ENCODE results near the gene SNX18. TPM values are rescaled to one million over a fixed set of nuclear protein-coding genes. Genes with fewer than 3 reads are reported as not detected.

The SNX18 gene
- total RNA-seq, 1 donor from 2014 or later, result 17.2 TPM

GRCh38 chr5:54586336-54586735 lies 68.8 kb downstream of the SNX18 start:
- DNase-seq (ENCODE audit: low spot score in 2 of 2, unreplicated experiment in 2 of 2), result no peak
- H3K27me3 Mint-ChIP-seq (ENCODE audit: low read depth), result no peaks in the 10 kb centered on the region
- H3K4me3 Mint-ChIP-seq, result no peak overlapping the region
- H3K27ac Mint-ChIP-seq, result no peak overlapping the region
- no peaks in the 10 kb centered on the region for H3K36me3 Mint-ChIP-seq
- H3K9me3 Mint-ChIP-seq, result peaks cover 5% of the 10 kb centered on the region
- H3K4me1 Mint-ChIP-seq, result peaks cover 3% of the 10 kb centered on the region
- no peak for TF ChIP-seq CTCF (IDR thresholded peaks at IDR 0.05; ENCODE audit: unreplicated experiment)

- no peaks in the 10 kb centered on the region for H3K36me3 Mint-ChIP-seq
- H3K4me1 Mint-ChIP-seq, result no peaks in the 10 kb centered on the region
- peaks cover 12% of the 10 kb centered on the region for H3K9me3 Mint-ChIP-seq
- no peak for TF ChIP-seq CTCF (IDR thresholded peaks at IDR 0.05; ENCODE audit: unreplicated experiment)
- no peak overlapping the region for H3K4me3 Mint-ChIP-seq
- H3K27me3 Mint-ChIP-seq (ENCODE audit: low read depth), result no peaks in the 10 kb centered on the region
- H3K27ac Mint-ChIP-seq, result no peak overlapping the region
- no peak for DNase-seq (ENCODE audit: low spot score in 2 of 2, unreplicated experiment in 2 of 2)
These were observed 72.2 kb downstream of the SNX18 start for GRCh38 chr5:54589786-54590185.

- no peak for DNase-seq (ENCODE audit: low spot score in 2 of 2, unreplicated experiment in 2 of 2)
- Mint-ChIP-seq H3K27ac (no peak overlapping the region), H3K4me3 (no peak overlapping the region), H3K4me1 (no peaks in the 10 kb centered on the region), H3K27me3 (ENCODE audit: low read depth) (no peaks in the 10 kb centered on the region), H3K36me3 (no peaks in the 10 kb centered on the region), H3K9me3 (peaks cover 12% of the 10 kb centered on the region)
- no peak for TF ChIP-seq CTCF (IDR thresholded peaks at IDR 0.05; ENCODE audit: unreplicated experiment)
These were observed 73.3 kb downstream of the SNX18 start for GRCh38 chr5:54590824-54591223.

GRCh38 chr5:54593779-54594178 lies 76.2 kb downstream of the SNX18 start:
- no peak for DNase-seq (ENCODE audit: low spot score in 2 of 2, unreplicated experiment in 2 of 2)
- Mint-ChIP-seq H3K36me3 (peaks cover 3% of the 10 kb centered on the region), H3K4me3 (no peak overlapping the region), H3K27me3 (ENCODE audit: low read depth) (no peaks in the 10 kb centered on the region), H3K9me3 (peaks cover 28% of the 10 kb centered on the region), H3K4me1 (no peaks in the 10 kb centered on the region), H3K27ac (no peak overlapping the region)
- no peak for TF ChIP-seq CTCF (IDR thresholded peaks at IDR 0.05; ENCODE audit: unreplicated experiment)

- H3K4me3 Mint-ChIP-seq, result no peak overlapping the region
These were observed 76.6 kb downstream of the SNX18 start for GRCh38 chr5:54594181-54594580.

More at GRCh38 chr5:54594181-54594580, 76.6 kb downstream of the SNX18 start:
- Mint-ChIP-seq H3K9me3 (peaks cover 32% of the 10 kb centered on the region), H3K4me1 (no peaks in the 10 kb centered on the region), H3K27me3 (ENCODE audit: low read depth) (no peaks in the 10 kb centered on the region), H3K27ac (no peak overlapping the region), H3K36me3 (peaks cover 3% of the 10 kb centered on the region)
- no peak for DNase-seq (ENCODE audit: low spot score in 2 of 2, unreplicated experiment in 2 of 2)
- no peak for TF ChIP-seq CTCF (IDR thresholded peaks at IDR 0.05; ENCODE audit: unreplicated experiment)

Measured in mesothelial cell of epicardium (in vitro differentiated cells).